Measurements from ENCODE around the gene OR4D6.

OR4D6 gene

GRCh38 chr11:59479906-59480305, 23.1 kb downstream of the OR4D6 start:
- no peak overlapping the region for H3K27ac ChIP-seq
- no peak overlapping the region for H3K4me2 ChIP-seq
- no peak overlapping the region for H3K9ac ChIP-seq
- H3K27me3 ChIP-seq: no peaks in the 10 kb centered on the region
- H3K4me1 ChIP-seq: peaks cover 0 to 8% (median 6%) of the 10 kb centered on the region in 10 experiments; a peak in 9 of 20 replicates
- H3K9me3 ChIP-seq (replicated peaks in 1 of 11): no peaks in the 10 kb centered on the region
- no peaks in the 10 kb centered on the region for H3K36me3 ChIP-seq
- no peak for TF ChIP-seq Cebpa-rat (IDR thresholded peaks at IDR 0.05)
- no peaks in the 10 kb centered on the region for H4K20me1 ChIP-seq
- no peak overlapping the region for H3K4me3 ChIP-seq

- H3K9ac ChIP-seq: no peak overlapping the region
- H3K4me1 ChIP-seq: peaks cover 0 to 8% (median 6%) of the 10 kb centered on the region in 10 experiments; a peak in 9 of 20 replicates
- H3K9me3 ChIP-seq (replicated peaks in 1 of 11): no peaks in the 10 kb centered on the region
- no peaks in the 10 kb centered on the region for H3K27me3 ChIP-seq
- H3K27ac ChIP-seq: no peak overlapping the region
- no peak for TF ChIP-seq Cebpa-rat (IDR thresholded peaks at IDR 0.05)
- H4K20me1 ChIP-seq: no peaks in the 10 kb centered on the region
- H3K4me2 ChIP-seq: no peak overlapping the region
- no peak overlapping the region for H3K4me3 ChIP-seq
- H3K36me3 ChIP-seq: no peaks in the 10 kb centered on the region
These were observed 23.6 kb downstream of the OR4D6 start for GRCh38 chr11:59480359-59480758.

GRCh38 chr11:59501931-59502330, 45.2 kb downstream of the OR4D6 start:
- Histone ChIP-seq H3K4me2 (no peak overlapping the region), H3K36me3 (no peaks in the 10 kb centered on the region), H3K4me1 (no peaks in the 10 kb centered on the region), H3K27me3 (no peaks in the 10 kb centered on the region), H3K4me3 (no peak overlapping the region), H3K27ac (no peak overlapping the region), H3K9ac (no peak overlapping the region), H4K20me1 (no peaks in the 10 kb centered on the region), H3K9me3 (replicated peaks in 1 of 11) (peaks cover 0 to 8% (median 3%) of the 10 kb centered on the region in 11 experiments; a peak in 5 of 22 replicates)
- TF ChIP-seq Cebpa-rat (IDR thresholded peaks at IDR 0.05): no peak

GRCh38 chr11:59503276-59503675, 46.5 kb downstream of the OR4D6 start, which contains the start of gene OR4D11:
Gene OR4D11 (plus strand): TSS chr11:59503576. CDS start chr11:59503576, 0 bp downstream.
- Histone ChIP-seq H3K9me3 (replicated peaks in 1 of 11) (peaks cover 0 to 8% (median 3%) of the 10 kb centered on the region in 11 experiments; a peak in 6 of 22 replicates), H3K4me3 (no peak within 1 kb of the TSS), H3K27me3 (no peaks in the 10 kb centered on the region), H3K4me1 (peaks cover 0 to under 1% (median 0%) of the 10 kb centered on the region in 10 experiments; a peak in 1 of 20 replicates), H3K9ac (no peak within 1 kb of the TSS), H3K27ac (no peak within 1 kb of the TSS), H3K4me2 (no peak within 1 kb of the TSS), H3K36me3 (no peaks in the 10 kb centered on the region), H4K20me1 (no peaks in the 10 kb centered on the region)
- no peak for TF ChIP-seq Cebpa-rat (IDR thresholded peaks at IDR 0.05)

Measured in BLaER1 treated with 17β-estradiol and CSF1 and Interleukin-3, amounts not matched to agents 10 nM and 100 nM (cell line).